Astrocyte of the cerebellum (primary cell): Measurements from ENCODE around the gene CPT1B.

Source experiments
- DNase-seq: peaks from one replicate; pipeline ENCODE4 v3.0.0-alpha.2; 2011; ENCODE audit warnings: low read depth
- H3K4me3 ChIP-seq: 2 replicates; pipeline ENCODE4 v1.5.1; 2011; ENCODE audit warnings: mild to moderate bottlenecking, low read depth, low read length, moderate library complexity
- in situ Hi-C: cut with HindIII; loops from 2 replicates; pipeline ENCODE4 v1.10.0; 2017; ENCODE audit warnings: low sequenced_read_pairs
- TF ChIP-seq, protein P1 (sequence below): IDR thresholded peaks from 2 replicates; pipeline ENCODE4 v1.5.1; 2012; ENCODE audit warnings: low read length, low read depth, moderate library complexity, mild to moderate bottlenecking; ENCODE audit errors: missing control alignments

Gene CPT1B

DNA sequence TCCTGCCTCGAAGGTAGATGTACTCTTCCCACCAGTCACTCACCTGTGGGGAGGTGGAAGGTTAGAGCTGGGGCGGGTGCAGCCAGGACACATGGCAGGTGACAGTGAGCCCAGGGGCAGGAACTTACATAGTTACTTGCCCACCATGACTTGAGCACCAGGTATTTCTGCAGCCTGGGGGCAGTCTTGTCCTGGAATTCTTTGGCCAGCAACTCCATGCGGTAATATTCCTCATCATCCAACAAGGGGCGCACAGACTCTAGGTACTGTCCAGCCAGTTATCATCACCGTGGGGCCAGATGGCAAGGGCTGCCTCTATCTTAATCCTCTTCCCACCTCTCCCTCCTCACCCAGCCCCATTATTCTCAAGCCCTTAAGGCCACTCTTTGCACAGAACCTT is 2.2 kb downstream of the CPT1B start:
- H3K4me3 ChIP-seq: no peak overlapping the region
- in situ Hi-C loops: loop anchor here (5.0 kb wide), 1 partner anchor 51 kb away; the partner anchor contains the start of gene ARSA
- TF ChIP-seq, protein P1, sequence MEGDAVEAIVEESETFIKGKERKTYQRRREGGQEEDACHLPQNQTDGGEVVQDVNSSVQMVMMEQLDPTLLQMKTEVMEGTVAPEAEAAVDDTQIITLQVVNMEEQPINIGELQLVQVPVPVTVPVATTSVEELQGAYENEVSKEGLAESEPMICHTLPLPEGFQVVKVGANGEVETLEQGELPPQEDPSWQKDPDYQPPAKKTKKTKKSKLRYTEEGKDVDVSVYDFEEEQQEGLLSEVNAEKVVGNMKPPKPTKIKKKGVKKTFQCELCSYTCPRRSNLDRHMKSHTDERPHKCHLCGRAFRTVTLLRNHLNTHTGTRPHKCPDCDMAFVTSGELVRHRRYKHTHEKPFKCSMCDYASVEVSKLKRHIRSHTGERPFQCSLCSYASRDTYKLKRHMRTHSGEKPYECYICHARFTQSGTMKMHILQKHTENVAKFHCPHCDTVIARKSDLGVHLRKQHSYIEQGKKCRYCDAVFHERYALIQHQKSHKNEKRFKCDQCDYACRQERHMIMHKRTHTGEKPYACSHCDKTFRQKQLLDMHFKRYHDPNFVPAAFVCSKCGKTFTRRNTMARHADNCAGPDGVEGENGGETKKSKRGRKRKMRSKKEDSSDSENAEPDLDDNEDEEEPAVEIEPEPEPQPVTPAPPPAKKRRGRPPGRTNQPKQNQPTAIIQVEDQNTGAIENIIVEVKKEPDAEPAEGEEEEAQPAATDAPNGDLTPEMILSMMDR: peak; percentile 40
- peak; percentile 19 for DNase-seq

DNA sequence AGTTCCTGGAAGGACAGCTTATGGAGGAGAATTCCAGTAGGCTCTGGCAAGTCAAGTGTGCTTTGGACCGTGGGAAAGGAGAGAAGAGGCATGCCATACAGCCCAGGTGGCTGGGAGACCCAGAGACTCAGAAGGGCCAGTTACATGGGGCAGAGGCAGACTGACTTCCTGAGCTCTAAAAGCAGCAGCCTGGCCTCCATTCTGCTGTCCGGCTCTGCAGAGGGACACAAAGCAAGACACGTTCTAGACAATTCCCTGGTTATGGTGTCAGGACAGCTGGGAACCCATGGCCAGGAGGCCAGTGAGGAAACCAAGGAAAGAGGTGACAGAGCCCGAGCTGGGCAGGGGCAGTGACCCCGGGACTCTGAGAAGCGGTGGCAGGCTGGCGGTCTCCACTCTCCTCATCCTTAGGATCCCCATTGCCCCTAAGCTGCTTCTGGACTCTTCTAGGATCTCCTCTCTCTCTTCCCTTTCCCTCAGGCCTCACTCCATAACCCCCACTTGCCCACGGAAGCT is 2.7 kb downstream of the CPT1B start:
- no peak for DNase-seq
- TF ChIP-seq, protein P1: no peak
- H3K4me3 ChIP-seq: no peak overlapping the region
- in situ Hi-C loops: loop anchor here (5.0 kb wide), 1 partner anchor 52 kb away; the partner anchor contains the start of gene ARSA

DNA sequence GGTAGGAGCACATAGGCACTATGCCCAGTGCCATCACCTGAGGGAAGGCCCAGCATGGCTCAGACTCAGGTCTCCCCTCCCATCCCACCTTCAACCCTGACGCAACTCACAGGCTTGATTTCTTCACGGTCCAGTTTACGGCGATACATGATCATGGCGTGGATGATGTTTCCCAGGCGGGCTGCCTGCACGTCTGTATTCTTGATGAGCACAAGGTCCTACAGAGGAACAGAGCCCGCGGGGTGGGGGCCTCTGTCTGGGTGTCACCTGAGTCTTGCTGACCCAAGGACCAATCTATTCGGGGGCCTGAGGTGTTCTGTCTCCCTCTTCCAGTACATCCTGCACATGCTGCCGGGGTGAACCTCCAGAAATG is 3.9 kb downstream of the CPT1B start:
- no peak overlapping the region for H3K4me3 ChIP-seq
- in situ Hi-C loops: no loop called here
- TF ChIP-seq, protein P1: no peak
- DNase-seq: no peak

DNA sequence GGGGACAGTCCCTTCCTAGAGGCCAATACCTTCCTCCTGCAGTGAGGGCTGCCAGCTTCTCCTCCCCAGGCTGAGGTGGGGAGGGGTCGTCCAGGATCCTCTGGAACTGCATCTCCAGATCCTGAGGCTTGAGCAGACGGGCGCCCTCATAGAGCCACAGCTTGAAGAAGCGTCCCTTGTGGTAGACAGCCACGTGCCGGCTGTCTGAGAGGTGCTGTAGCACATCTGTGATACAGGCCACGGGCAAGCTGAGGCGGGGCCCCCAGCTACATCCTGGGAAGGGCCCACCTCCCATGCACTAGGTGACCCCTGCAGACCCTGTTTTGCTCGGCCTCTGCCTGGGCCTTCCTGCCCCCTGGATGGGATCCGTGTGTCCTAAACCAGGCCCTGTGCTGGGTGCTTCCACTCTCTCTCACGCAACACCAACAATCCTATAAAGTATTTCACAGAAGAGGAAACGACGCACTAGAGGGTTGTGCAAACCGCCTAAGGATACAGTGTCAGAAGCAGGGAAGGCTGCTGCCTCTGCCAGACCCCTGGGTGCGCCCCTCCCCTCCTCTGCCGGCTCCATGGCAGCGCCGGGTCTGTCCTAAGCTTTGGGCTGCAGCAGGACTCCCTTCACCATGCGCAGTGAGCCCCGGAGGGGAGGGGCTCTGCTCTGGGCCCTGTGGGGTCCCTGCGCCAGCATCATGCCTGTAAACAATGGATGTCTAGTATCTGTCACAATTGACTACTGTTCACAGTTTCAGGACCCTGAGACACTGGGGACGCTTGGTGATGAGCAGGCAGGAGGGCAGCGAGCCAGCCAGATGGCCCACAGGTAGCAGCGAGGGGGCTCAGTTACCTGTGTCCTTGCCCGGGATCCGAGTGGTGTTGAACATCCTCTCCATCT is 4.5 kb downstream of the CPT1B start:
- no peak for DNase-seq
- no peak overlapping the region for H3K4me3 ChIP-seq
- TF ChIP-seq, protein P1: no peak
- in situ Hi-C loops: no loop called here

DNA sequence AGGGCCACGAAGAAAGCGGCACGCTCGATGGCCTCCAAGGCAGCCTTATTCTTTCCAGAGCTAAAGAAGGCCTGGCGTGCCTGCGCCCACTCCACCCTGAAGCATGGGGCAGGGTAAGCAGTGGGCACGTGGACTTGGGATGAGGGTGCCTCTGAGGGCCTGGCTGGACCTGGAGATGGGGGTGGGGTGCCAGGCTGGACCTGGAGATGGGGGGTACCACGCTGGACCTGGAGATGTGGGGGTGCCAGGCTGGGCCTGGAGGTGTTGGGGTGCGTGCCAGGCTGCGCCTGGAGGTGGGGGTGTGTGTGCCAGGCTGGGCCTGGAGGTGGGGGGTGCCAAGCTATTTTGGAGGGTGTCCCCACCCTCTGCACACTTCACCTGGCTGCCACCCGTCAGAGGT is 5.3 kb downstream of the CPT1B start:
- in situ Hi-C loops: no loop called here
- DNase-seq: no peak
- TF ChIP-seq, protein P1: no peak
- H3K4me3 ChIP-seq: no peak overlapping the region

DNA sequence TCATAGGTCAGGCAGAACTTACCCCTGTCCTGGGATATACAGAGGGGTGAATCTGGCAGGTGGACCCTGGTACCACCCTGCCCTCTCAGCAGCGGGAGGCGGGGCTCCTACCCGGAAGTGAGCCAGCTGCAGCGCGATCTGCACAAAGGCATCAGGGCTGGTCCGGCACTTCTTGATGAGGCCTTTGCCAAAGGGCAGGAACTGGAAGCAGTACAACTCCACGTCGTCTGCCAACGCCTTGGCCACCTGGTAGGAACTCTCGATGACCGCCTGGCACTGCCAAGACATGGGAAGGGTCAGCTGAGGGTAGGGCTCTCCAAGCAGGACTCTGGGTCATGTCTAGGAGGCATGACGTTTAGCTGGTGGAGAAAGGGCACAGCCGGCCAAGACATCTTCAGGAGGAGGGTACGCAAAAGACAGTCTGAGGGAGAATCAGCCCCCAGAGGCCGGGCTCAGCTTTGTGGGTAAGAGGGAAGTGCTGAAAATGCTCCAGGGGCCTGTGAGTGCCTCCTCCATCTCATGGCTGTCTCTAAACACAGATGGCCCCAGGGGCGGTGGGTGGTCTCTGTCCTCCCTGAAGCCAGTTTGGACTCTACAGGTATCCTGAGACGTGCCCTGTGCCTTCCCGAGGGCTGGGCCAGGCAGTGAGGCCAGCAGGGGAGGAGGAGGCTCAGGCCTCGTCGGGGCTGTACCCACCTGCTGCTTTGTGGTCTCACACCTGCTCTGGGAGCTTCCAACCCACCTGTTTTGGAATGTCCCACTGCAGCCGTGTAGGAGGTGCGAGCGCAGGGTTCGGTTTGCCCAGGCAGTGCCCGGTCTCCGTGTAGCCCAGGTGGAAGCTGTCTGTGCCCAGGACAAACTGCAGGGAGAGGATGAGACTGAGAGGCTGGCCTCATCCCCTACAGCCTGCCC is 6.7 kb downstream of the CPT1B start:
- in situ Hi-C loops: no loop called here
- TF ChIP-seq, protein P1: no peak

More for the DNA sequence above, 6.7 kb downstream of the CPT1B start:
- no peak overlapping the region for H3K4me3 ChIP-seq
- DNase-seq: no peak
